Stimulated activated CD8-positive, alpha-beta memory T cell treated with anti-CD3 and anti-CD28 coated beads, Interleukin-7, amount 100 ng/mL, for 24 hours (primary cell): ENCODE measurements around the gene TPPP3.
"Not testable (repeated sequence)": the region's sequence is repeated elsewhere in the genome, so short reads cannot be mapped to it uniquely, and the experiment has no call there.

Experiments used
- DNase-seq: peaks from one replicate; pipeline ENCODE4 v3.0.0-alpha.2; 2020; ENCODE audit warnings: low read depth

Gene TPPP3

DNA sequence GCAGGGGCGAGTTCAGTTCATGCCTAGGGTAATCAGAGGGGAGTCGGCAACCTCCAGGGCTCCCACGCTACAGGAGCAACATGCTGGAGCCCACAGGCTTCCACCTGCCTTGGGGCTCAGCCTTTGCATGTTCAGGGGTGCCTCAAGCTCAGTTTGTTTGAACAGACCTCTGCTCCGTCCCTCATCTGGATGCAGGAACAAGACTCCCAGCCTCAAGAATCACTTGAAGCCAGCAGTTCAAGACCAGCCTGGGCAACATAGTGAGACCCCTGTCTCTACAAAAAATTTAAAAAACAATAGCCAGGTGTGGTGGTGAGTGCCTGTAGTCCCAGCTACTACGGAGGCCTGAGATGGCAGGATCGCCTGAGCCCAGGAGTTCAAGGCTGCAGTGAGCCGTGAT is 32.7 kb upstream of the TPPP3 start:
- no peak for DNase-seq

DNA sequence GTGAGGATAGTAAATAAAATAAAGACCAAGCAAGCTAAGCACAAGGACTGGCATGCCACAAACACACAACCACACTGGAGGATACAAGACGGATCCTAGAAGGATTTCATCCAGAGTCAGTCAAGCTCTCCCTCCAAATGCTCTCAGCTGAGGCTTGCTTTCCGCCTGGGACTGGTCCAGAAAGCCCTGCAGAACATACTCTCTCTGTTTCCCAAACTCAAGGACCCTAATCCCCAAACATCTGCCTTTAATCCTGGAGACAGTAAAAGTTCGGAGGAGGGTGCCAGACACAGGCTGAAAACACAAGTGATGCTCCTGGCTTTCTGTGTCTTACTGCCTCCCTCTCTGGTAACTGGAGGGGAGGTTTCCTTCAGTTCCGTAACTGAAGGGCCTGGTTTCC is 32.3 kb upstream of the TPPP3 start:
- no peak for DNase-seq

- DNase-seq, result no peak
Measured at GRCh38 chr16:67425061-67425460, 31.8 kb upstream of the TPPP3 start.

- no peak for DNase-seq
Measured at GRCh38 chr16:67424261-67424615, 30.9 kb upstream of the TPPP3 start.

GRCh38 chr16:67423611-67424260 is 30.4 kb upstream of the TPPP3 start:
- no peak for DNase-seq

GRCh38 chr16:67423015-67423414 is 29.7 kb upstream of the TPPP3 start:
- no peak for DNase-seq

GRCh38 chr16:67421030-67421429 is 27.7 kb upstream of the TPPP3 start:
- no peak for DNase-seq

GRCh38 chr16:67419931-67420330 is 26.6 kb upstream of the TPPP3 start:
- DNase-seq, result no peak

GRCh38 chr16:67419502-67419901 is 26.2 kb upstream of the TPPP3 start:
- DNase-seq, result no peak

DNA sequence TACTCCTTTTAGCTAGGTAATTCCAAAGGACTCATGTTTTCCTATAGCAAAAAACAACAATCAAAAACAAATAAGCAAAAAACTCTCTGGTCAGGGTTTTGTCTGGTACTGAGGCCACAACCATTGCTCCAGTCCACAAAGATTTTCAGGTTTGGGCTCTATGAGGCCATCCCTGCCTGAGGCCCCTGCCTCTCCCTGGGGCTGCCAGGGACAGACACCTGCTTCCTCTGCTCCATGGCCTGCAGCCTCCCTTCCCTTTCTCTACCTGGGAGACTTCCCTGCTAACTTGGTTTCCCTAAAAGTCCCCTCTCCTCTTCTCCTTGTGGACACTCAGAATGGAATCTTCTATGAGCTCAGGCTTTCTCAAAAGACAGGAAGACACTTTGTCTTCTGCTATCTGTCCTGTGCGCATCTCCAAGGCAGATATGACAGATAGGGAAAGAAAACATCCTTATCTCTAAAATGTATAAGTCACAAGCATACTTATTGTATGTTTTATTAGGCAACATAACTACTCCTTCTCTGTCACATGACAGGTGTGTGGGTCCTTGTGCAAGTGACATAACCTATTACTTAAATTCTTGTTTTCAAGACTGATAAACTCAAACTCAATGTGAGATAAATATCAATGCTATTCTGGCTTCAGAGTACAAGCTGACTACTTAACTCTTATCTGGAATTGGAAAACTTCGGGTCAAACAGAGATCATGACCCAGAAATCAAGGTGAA is 24.2 kb upstream of the TPPP3 start:
- DNase-seq, result no peak

DNA sequence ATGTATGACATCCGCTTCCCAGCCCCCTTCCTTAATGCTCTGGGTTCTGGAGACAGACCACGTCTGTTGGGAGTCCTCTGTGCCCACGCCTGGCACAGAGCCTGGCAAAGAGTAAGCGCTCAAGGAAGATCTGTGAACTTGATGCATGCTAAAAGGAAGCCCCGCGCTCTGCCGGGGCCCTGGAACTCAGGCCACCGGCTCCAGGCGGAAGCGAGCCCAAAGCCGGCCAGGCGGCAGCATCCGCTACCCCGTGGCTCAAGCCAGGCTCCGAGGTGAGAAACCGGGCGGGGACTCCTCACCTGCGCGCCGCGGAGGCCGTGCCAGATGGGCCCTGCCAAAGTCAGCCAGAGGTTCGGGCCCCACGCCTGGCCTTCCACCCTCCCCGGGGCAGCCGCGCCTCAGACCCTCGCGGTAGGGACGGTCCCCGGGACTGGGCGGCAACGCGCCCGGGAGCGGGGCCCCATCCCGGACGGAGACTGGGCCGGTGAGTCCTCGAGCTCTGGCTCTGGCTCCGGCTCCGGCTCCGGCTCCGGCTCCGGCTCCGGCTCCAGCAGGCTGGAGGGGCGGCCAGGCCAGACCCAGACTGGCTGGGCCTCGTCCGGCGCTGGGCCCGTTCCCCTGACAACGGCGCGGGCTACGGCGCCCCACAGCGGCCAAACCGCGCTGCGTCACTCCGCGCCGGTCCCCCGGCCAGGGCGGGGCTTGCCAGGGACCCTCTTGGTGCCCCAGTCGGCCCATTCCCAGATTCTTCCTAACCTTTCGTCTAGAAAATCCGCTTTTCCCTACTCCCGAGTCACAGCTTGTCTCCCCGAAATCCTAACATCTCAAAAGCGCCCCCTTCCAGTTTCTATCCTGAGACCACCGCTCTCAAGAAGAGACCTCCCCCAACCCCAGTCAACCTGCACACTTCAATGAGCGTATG is 22.8 kb upstream of the TPPP3 start, which contains the start of gene ZDHHC1:
Gene ZDHHC1 (minus strand): TSS at position 606 of the 922 bp plus-strand sequence. CDS start 8,702 bp downstream, outside the sequence.
- DNase-seq, result no peak

GRCh38 chr16:67415421-67415820 is 22.1 kb upstream of the TPPP3 start:
- DNase-seq, result not testable (repeated sequence)

DNA sequence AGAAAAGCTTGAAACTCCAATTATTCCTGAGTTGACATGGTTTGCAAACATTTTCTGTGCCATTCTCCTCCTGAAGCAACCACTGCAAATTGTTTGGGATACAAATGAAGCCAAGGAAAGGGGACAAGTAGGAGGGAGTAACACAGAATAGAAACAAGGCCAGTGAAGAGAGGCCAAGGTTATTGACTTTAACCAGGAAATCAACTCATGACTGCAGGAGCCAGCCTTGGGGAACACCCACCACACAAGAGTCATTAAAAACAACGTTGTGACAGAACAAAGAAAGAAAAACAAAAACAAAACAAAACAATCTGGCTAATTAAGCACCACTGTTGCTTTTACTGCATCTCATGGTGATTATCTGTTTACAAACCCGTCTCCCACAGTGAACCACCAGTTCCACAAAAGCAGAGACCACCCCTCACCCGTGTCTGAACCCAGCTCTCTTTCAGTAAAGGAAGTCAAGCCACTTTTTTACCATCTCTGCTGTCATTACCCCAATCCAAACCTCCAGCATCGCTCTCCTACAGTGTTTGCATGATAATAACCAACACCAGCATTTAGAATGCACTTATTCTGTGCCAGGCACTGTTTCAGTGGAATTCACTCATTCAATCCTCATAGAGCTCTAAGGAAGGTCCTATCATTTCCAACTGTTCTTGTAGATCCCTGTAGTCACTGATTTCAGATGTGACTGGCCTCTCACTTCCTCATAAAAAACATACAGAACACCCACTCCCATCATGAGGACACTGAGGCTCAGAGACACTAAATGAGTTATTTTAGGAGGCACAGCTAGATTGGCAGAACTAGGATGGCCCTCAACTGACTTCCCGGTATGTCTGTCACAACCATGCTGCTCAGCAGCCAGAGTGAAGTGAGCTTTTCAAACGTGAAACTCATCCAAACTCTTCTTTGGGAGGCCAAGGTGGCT is 20.9 kb upstream of the TPPP3 start:
- DNase-seq, result no peak

- DNase-seq, result no peak
Measured at GRCh38 chr16:67412294-67412693, 19.0 kb upstream of the TPPP3 start.

GRCh38 chr16:67411339-67411738 is 18.0 kb upstream of the TPPP3 start:
- DNase-seq, result no peak

DNA sequence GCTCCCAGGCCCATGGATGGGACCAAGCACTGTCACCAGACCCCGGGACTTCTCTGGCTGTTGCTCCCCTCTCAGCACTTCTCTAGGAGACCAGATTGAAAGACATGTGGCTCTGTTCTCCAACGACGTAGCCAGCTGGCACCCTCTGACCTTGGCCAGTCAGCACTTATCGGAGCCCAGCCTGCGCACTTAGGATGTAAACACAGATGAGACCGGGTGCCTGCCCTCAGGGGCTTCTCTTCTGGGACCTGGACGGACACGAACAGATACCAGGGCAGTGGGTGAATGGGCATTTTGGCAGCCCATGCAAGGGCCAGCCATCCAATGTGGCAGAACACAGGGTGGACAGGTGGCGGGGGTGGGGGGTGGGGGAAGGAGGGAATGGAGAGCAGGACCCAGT is 16.3 kb upstream of the TPPP3 start:
- no peak for DNase-seq

DNA sequence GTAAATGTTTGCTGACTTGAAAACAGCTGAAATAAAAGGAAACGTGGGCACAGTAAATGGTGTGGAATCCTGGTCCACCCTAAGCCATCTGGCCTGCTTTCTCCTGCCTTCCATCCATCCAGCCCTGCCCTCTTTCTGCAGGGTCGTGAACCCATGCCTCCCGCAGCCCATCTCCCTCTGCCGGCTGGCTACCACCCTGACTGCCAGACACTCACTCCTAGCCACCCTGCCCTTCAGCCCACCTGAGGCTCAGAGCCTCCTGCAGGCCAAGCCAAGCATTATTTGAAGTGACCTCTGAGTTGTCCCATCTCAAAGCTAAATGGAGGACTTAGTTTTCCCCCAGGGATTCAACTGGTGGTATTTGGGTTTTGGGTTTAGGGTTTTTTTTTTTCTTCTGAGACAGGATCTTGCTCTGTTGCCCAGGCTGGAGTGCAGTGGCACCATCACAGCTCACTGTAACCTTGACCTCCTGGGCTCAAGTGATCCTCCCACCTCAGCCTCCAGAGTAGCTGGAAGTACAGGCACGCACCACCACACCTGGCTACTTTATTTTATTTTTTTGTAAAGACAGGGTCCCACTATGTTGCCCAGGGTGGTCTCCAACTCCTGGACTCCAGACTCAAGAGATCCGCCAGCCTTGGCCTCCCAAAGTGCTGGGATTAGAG is 14.6 kb upstream of the TPPP3 start:
- DNase-seq, result no peak

DNA sequence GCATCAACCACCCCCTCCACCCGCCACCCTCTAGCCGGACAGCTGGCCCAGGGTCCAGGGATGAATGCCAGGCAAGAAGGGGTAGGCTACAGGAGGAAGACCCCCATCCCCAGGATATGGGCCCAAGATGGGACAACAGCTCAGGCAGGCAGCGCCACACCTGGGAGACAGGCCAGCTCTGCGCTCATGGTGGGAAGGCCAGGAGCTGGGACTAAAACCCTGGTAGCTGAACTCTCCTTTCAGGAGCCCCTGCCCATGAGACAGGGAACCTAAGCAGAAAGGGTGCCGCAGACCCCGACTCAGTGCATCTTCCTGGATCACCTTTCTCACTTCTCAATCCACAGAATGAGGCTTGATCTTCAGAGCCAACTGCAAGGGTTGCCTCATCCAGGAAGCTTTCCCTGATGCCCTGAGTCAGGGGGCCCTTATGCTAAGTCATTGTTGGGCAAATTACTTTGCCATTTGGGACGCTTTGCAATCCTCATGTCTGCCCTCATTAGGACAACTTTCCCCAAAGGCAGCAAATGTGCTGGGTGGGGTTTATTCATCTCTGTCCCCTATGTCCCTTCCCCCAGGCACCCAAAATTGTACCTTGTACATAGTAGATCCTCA is 14.0 kb upstream of the TPPP3 start:
- no peak for DNase-seq

DNA sequence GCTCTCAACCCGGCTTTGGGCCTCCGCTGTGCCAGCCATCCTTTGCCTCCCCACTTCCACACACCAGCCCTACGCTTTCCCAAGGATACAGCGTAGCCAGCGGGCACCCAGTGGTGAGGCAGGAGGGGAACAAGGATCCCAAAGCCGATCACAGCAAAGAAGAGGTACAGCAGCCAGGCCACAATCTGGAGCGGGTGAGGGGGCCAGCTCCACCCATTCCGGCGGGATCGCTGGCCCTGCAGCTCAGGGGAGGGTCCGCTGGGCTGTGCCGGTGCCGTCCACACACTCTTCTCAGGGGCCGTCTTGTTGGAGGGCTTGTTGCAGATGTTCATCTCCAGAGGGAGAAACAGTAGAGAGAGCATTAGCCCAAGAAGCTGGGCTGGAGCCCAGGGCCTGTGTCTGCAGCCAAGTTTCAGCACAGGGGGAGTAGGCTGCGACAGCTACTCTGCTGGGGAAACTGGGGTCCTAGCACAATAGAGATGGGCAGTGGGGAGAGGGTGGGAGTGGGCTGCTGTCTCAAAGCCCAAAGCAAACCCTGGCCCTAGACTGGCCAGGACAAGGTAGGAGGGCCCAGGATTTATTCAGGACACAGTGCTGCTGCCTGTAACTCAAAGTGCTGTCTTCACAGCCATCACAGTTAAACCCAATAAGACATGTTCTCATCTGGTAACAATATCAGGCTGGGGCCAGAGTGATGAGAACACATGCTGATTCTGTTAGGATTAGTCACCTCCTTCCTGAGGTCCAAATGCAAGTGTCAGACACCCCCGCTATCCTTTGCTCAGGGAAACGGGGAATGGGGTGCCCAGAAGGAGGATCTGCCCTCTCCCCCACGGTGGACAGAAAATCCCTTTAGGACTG is 13.0 kb upstream of the TPPP3 start:
- DNase-seq, result no peak

DNA sequence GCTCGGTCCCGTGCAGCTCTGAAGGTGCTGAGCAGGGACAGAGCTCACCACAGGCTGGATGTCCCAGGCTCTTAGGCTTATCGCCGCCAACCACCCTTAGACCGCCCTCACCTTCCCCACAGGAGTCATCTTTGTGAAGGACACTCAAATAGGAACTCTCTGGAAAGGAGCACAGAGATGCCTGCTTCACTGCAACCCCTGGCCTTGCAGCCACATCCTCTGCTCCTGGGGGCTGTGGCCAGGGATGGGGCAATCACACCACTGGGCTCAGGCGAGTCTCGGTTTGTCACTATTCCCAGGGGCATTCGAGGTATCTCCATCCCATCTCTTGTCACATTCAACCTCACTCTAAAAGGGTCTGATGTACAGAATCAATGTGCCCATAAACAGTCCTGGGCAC is 12.0 kb upstream of the TPPP3 start:
- no peak for DNase-seq
